Iris pigment epithelial cell (primary cell): Measurements from ENCODE around the gene RNF186.
"Not testable (repeated sequence)": the region's sequence is repeated elsewhere in the genome, so short reads cannot be mapped to it uniquely, and the experiment has no call there.

Experiments
- DNase-seq: peaks from one replicate; pipeline ENCODE4 v3.0.0-alpha.2; 2011; ENCODE audit warnings: low read depth

The RNF186 gene

GRCh38 chr1:19824541-19824940 lies 9.5 kb upstream of the RNF186 start:
- peak; percentile 43 for DNase-seq

GRCh38 chr1:19824036-19824435 lies 9.0 kb upstream of the RNF186 start:
- DNase-seq = no peak

GRCh38 chr1:19819701-19820100 lies 4.6 kb upstream of the RNF186 start:
- no peak for DNase-seq

GRCh38 chr1:19818324-19818723 lies 3.2 kb upstream of the RNF186 start:
- DNase-seq = no peak

GRCh38 chr1:19817160-19817559 lies 2.1 kb upstream of the RNF186 start:
- DNase-seq = no peak

GRCh38 chr1:19816737-19817086 lies 1.6 kb upstream of the RNF186 start:
- not testable (repeated sequence) for DNase-seq

GRCh38 chr1:19815801-19816736 lies 986 bp upstream of the RNF186 start:
- DNase-seq = no peak

GRCh38 chr1:19814244-19814661 lies 830 bp downstream of the RNF186 start:
- DNase-seq = no peak

- no peak for DNase-seq
Observed at GRCh38 chr1:19813643-19813960, 1.5 kb downstream of the RNF186 start.

GRCh38 chr1:19812875-19813642 lies 2.0 kb downstream of the RNF186 start:
- DNase-seq = no peak

- peak; percentile 48 for DNase-seq
Observed at GRCh38 chr1:19811206-19811851, 3.8 kb downstream of the RNF186 start.

GRCh38 chr1:19809044-19809750 lies 5.9 kb downstream of the RNF186 start:
- DNase-seq = no peak

GRCh38 chr1:19808351-19808750 lies 6.7 kb downstream of the RNF186 start:
- DNase-seq = no peak

- no peak for DNase-seq
Observed at GRCh38 chr1:19804831-19805251, 10.2 kb downstream of the RNF186 start.

- no peak for DNase-seq
Observed at GRCh38 chr1:19802269-19802668, 12.8 kb downstream of the RNF186 start.

GRCh38 chr1:19800076-19800804 lies 14.8 kb downstream of the RNF186 start:
- peak; percentile 90 for DNase-seq

- peak; percentile 29 for DNase-seq
Observed at GRCh38 chr1:19799230-19800075, 15.6 kb downstream of the RNF186 start, which contains the start of gene TMCO4. TSS of gene TMCO4 (minus strand) at chr1:19799916. CDS start at chr1:19780758, 19,158 bp downstream.

- DNase-seq = no peak
Observed at GRCh38 chr1:19798486-19799229, 16.4 kb downstream of the RNF186 start.

GRCh38 chr1:19797827-19798226 lies 17.3 kb downstream of the RNF186 start:
- DNase-seq = no peak

GRCh38 chr1:19794583-19794982 lies 20.5 kb downstream of the RNF186 start:
- DNase-seq = no peak
